ENCODE data around the gene ARID1B. TPM values are rescaled to one million over a fixed set of nuclear protein-coding genes. Genes with fewer than 3 reads are reported as not detected.
"Not testable (repeated sequence)": the region's sequence is repeated elsewhere in the genome, so short reads cannot be mapped to it uniquely, and the experiment has no call there.

Gene ARID1B
- total RNA-seq, 2 experiments from 2014 or later = 90.1 to 164 TPM

GRCh38 chr6:157144859-157145568 is 367.8 kb downstream of the ARID1B start:
- Histone ChIP-seq H3K4me3 (ENCODE audit: low read depth, low read length, poor library complexity, severe bottlenecking) (no peak overlapping the region), H3K9me3 (ENCODE audit: low read length) (no peaks in the 10 kb centered on the region), H3K4me2 (ENCODE audit: low read length) (no peak overlapping the region), H3K4me1 (ENCODE audit: insufficient read depth, low read length, poor library complexity, severe bottlenecking) (no peaks in the 10 kb centered on the region), H3K36me3 (ENCODE audit: insufficient read depth, low read length) (peaks cover 30% of the 10 kb centered on the region; the same call in 1 of the 2 replicates), H3K9me2 (ENCODE audit: insufficient read depth, low read length) (no peaks in the 10 kb centered on the region), H3K79me2 (ENCODE audit: insufficient read depth, low read depth, low read length) (no peaks in the 10 kb centered on the region), H2AFZ (ENCODE audit: low read length) (no peak overlapping the region), H4K20me1 (ENCODE audit: insufficient read depth, low read length) (no peaks in the 10 kb centered on the region), H3K27ac (ENCODE audit: low read depth, low read length, poor library complexity, severe bottlenecking) (no peak overlapping the region)
- no peak for DNase-seq (ENCODE audit: low spot score)
- BruUV-seq (replicated peaks) = no TSS peak
- no peak for TF ChIP-seq EZH2phosphoT487 (IDR thresholded peaks at IDR 0.05; ENCODE audit: borderline replicate concordance, low read depth, low read length)
- TF ChIP-seq, protein P1, sequence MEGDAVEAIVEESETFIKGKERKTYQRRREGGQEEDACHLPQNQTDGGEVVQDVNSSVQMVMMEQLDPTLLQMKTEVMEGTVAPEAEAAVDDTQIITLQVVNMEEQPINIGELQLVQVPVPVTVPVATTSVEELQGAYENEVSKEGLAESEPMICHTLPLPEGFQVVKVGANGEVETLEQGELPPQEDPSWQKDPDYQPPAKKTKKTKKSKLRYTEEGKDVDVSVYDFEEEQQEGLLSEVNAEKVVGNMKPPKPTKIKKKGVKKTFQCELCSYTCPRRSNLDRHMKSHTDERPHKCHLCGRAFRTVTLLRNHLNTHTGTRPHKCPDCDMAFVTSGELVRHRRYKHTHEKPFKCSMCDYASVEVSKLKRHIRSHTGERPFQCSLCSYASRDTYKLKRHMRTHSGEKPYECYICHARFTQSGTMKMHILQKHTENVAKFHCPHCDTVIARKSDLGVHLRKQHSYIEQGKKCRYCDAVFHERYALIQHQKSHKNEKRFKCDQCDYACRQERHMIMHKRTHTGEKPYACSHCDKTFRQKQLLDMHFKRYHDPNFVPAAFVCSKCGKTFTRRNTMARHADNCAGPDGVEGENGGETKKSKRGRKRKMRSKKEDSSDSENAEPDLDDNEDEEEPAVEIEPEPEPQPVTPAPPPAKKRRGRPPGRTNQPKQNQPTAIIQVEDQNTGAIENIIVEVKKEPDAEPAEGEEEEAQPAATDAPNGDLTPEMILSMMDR (conservative IDR thresholded peaks at IDR 0.05; ENCODE audit: low read length) = no peak
- intact Hi-C loops (cut with micrococcal nuclease; ENCODE audit: unreplicated experiment) = no loop called here
- POLR2A ChIA-PET = no interaction called here
- CTCF ChIA-PET (ENCODE audit: unreplicated experiment) = no interaction called here

- Histone ChIP-seq H3K4me3 (ENCODE audit: low read depth, low read length, poor library complexity, severe bottlenecking) (no peak overlapping the region), H3K9me3 (ENCODE audit: low read length) (no peaks in the 10 kb centered on the region), H3K4me1 (ENCODE audit: insufficient read depth, low read length, poor library complexity, severe bottlenecking) (no peaks in the 10 kb centered on the region), H4K20me1 (ENCODE audit: insufficient read depth, low read length) (no peaks in the 10 kb centered on the region), H3K9me2 (ENCODE audit: insufficient read depth, low read length) (no peaks in the 10 kb centered on the region), H2AFZ (ENCODE audit: low read length) (no peak overlapping the region), H3K36me3 (ENCODE audit: insufficient read depth, low read length) (peaks cover 34% of the 10 kb centered on the region; the same call in 1 of the 2 replicates), H3K79me2 (ENCODE audit: insufficient read depth, low read depth, low read length) (no peaks in the 10 kb centered on the region), H3K4me2 (ENCODE audit: low read length) (no peak overlapping the region), H3K27ac (ENCODE audit: low read depth, low read length, poor library complexity, severe bottlenecking) (no peak overlapping the region)
- no peak for DNase-seq (ENCODE audit: low spot score)
- BruUV-seq (replicated peaks) = no TSS peak
- ChIA-PET CTCF (ENCODE audit: unreplicated experiment) (no interaction called here), POLR2A (interaction anchor here (1.2 kb wide), 1 partner anchor 14 kb away, joined by 3 read pairs; no protein-coding TSS in a partner anchor)
- intact Hi-C loops (cut with micrococcal nuclease; ENCODE audit: unreplicated experiment) = no loop called here
- no peak for TF ChIP-seq EZH2phosphoT487 (IDR thresholded peaks at IDR 0.05; ENCODE audit: borderline replicate concordance, low read depth, low read length)
- TF ChIP-seq, protein P1 (conservative IDR thresholded peaks at IDR 0.05; ENCODE audit: low read length) = no peak
These were observed 368.6 kb downstream of the ARID1B start for GRCh38 chr6:157145656-157146285.

DNA sequence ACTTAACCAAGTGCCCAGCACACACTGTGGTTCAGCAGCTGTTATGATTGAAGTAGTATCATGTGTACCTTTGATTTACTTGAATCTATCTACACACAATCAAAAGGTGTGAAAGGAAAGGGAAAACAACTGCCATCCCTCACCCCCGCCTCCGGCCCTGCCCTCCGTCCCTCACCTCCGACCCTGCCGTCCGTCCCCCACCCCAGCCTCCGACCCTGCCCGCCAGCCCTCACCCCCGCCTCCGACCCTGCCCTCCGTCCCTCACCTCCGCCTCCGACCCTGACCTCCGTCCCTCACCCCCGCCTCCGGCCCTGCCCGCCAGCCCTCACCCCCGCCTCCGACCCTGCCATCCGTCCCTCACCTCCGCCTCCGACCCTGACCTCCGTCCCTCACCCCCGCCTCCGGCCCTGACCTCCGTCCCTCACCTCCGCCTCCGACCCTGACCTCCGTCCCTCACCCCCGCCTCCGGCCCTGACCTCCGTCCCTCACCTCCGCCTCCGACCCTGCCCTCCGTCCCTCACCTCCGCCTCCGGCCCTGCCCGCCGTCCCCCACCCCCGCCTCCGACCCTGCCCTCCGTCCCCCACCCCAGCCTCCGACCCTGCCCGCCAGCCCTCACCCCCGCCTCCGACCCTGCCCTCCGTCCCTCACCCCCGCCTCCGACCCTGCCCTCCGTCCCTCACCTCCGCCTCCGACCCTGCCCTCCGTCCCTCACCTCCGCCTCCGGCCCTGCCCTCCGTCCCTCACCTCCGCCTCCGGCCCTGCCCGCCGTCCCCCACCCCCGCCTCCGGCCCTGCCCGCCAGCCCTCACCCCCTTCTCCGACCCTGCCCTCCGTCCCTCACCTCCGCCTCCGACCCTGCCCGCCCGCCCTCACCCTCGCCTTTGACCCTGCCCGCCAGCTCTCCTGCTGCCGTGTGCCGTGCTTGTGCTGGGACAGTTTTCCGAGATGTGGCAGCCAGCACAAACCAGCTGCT is 370.2 kb downstream of the ARID1B start:
- H3K9me3 ChIP-seq (ENCODE audit: low read length); H3K4me1 ChIP-seq (ENCODE audit: insufficient read depth, low read length, poor library complexity, severe bottlenecking); BruUV-seq (replicated peaks); H3K4me2 ChIP-seq (ENCODE audit: low read length); H3K79me2 ChIP-seq (ENCODE audit: insufficient read depth, low read depth, low read length); CTCF ChIA-PET (ENCODE audit: unreplicated experiment); H3K27ac ChIP-seq (ENCODE audit: low read depth, low read length, poor library complexity, severe bottlenecking); H3K9me2 ChIP-seq (ENCODE audit: insufficient read depth, low read length); H3K4me3 ChIP-seq (ENCODE audit: low read depth, low read length, poor library complexity, severe bottlenecking); DNase-seq (ENCODE audit: low spot score); H4K20me1 ChIP-seq (ENCODE audit: insufficient read depth, low read length); H2AFZ ChIP-seq (ENCODE audit: low read length); intact Hi-C loops (cut with micrococcal nuclease; ENCODE audit: unreplicated experiment): not testable (repeated sequence)
- H3K36me3 ChIP-seq (ENCODE audit: insufficient read depth, low read length) = peaks cover 40% of the 10 kb centered on the region; the same call in 1 of the 2 replicates
- POLR2A ChIA-PET = interaction anchor here (0.6 to 1.2 kb wide), 3 partner anchors 12 to 78 kb away, joined by 3 to 4 read pairs (median 3); no protein-coding TSS in a partner anchor

All from OCI-LY7 (cell line).